ENCODE results near the gene LAMC3.

- peak; percentile 55 to 80 (median 68) for TF ChIP-seq CTCF (IDR thresholded peaks at IDR 0.05)
- no peak for TF ChIP-seq POLR2A (IDR thresholded peaks at IDR 0.05)
- TF ChIP-seq EP300 (IDR thresholded peaks at IDR 0.05; ENCODE audit: low read depth) = no peak
Observed at GRCh38 chr9:130997925-130998596, 10.9 kb upstream of the LAMC3 start.
